NOMO-1 treated with DMSO at 0.1 percent for 48 hours (cell line): ENCODE data around the gene KRTAP10-2.
"Not testable (repeated sequence)": the region's sequence is repeated elsewhere in the genome, so short reads cannot be mapped to it uniquely, and the experiment has no call there.

Experiments
- DNase-seq: peaks from one replicate; lab custom pipeline; 2025; ENCODE audit not compliant: unreplicated experiment; lab: John Stamatoyannopoulos, UW

Gene KRTAP10-2

DNA sequence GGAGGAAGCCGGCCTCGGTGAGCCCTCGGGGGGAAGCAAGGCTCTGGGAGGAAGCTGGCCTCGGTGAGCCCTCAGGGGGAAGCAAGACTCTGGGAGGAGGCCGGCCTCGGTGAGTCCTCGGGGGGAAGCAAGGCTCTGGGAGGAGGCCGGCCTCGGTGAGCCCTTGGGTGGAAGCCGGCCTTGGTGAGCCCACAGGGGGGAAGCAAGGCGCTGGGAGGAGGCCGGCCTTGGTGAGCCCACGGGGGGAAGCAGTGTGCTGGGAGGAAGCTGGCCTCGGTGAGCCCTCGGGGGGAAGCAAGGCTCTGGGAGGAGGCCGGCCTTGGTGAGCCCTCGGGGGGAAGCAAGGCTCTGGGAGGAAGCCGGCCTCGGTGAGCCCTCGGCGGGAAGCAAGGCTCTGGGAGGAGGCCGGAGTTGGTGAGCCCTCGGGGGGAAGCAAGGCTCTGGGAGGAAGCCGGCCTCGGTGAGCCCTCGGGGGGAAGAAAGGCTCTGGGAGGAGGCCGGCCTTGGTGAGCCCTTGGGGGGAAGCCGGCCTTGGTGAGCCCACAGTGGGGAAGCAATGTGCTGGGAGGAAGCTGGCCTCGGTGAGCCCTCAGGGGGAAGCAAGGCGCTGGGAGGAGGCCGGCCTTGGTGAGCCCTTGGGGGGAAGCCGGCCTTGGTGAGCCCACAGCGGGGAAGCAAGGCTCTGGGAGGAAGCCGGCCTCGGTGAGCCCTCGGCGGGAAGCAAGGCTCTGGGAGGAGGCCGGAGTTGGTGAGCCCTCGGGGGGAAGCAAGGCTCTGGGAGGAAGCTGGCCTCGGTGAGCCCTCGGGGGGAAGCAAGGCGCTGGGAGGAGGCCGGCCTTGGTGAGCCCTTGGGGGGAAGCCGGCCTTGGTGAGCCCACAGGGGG, 48.1 kb downstream of the KRTAP10-2 start:
- DNase-seq = not testable (repeated sequence)

DNA sequence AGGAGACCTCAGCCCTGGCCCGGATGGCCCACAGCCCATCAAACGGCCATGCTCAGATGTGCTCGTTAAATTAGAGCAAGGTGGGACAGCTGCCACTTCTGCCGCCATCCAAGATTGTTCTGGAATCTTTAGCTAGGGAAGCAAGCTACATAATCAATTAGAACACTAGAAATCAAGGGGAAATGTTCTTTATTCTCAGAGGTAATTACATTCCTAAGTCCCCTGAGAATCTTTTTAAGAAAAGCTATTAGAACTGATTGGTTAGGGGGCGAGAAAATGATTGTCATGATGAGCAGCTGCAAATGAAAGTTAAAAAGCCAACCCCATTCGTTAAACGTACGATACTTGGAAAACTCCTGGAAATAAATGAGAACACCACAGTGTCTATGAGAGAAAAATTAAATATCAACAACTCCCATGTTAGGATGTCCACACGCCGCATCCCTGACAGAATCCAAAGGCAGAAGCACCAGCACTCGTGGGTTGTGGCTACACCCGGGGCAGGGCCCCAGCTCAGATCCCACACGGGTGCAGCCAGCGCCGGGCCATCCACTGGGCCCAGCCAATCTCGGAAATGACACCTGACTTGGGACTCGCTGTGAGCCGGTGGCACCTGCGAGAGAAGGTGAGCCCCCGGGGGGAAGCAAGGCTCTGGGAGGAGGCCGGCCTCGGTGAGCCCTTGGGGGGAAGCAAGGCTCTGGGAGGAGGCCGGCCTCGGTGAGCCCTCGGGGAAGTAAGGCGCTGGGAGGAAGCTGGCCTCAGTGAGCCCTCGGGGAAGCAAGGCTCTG, 48.9 kb downstream of the KRTAP10-2 start:
- DNase-seq = no peak
